Stimulated activated CD4-positive, alpha-beta T cell treated with anti-CD3 and anti-CD28 coated beads, Interleukin-4, amount 100 ng/mL, for 24 hours (primary cell): ENCODE measurements around the gene EFCAB11.

ENCODE experiments used
- DNase-seq: peaks from one replicate; pipeline ENCODE4 v3.0.0-alpha.2; 2020

The EFCAB11 gene

DNA sequence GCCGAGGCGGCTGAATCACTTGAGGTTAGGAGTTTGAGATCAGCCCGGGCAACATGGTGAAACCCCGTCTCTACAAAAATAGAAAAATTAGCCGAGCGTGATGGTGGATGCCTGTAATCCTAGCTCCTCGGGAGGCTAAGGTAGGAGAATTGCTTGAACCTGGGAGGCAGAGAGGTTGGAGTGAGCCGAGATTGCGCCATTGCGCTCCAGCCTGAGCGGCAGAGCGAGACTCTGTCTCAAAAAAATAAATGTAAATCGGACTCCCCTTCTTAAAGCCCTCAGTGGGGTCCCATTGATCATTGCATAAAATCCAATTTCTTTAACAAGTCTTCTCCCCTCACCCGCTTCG lies 2.1 kb upstream of the EFCAB11 start:
- DNase-seq, result no peak

DNA sequence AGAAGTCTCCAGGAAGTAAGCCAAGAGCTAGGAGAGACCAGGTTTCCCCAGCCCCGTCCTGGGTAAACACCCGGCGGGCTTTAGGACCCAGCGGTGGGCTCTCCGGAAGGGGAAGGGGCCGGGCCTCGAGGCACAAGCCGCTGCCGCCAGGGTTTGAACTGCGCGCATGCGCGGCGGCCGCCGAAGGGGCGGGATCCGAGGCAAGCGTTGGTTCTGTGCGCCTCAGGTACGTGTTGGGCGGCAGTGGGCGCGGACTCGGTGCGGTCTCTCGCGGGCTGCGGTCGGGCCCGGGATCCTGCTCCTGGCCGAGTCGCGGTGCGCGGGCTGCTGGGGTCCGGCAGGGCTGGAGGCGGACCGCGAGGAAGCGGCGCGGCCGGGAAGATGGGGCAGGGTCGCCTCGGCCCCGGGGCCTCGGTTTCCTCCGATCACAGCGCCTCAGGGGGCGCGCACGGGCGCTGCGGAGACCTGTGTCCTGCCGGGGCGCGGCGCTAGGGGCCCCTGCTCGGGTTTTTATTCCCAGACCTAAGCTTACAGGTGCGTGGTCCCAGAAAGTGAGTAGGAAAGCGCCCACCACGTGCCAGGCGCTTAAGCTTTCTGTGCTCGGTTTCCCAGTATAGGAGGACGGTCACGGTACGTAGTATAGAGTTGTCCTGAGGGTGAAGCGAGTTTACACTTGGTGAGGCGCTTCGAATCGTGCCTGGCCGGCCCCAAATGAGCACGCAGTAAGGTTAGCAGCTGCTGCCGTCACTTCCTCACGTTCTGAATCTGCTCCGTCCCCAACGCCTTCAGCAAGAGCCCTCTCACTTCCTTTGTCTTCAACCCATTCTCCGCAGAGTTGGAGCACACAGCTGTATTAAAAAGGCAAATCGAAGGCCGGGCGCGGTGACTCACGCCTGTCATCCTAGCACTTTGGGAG lies 1.5 kb upstream of the EFCAB11 start, which contains the start of gene TDP1:
TDP1 (plus strand) TSS at position 183 of the 916 bp plus-strand sequence. CDS start 7,188 bp downstream, outside the sequence.
- peak; percentile 97 for DNase-seq

DNA sequence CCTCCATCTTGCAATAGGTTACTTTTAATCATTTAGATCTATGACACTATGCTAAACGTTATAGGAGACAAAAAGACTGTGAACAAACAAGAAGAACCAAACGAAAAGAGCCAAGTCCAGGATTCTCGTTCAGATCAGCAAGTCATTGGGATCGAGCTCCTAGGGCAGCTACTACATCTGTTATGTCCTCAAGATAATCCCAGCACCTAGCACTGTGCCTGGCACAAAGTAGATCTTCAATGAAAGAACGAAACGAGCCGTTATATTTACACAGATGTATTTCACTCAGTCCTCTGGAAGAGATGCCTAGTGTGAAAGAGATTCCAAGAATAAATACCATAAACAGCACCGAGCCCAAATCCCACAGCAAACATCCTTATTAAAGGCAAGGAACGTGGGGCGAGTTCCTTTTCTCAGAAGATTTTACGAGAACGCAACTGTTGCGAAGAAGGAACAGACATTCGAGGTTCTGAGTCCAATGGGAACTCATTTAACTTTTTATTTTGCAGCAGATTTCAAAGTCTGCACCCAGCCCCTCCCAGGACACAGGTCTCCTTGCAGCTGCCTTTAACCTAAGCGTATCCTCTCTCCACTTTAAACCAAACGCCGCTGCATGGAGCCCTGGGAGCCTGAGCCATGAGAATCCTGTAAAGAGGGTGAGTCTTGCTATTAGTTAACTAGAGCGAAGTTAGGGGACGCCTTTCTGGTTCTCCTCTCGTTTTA lies 653 bp upstream of the EFCAB11 start:
- peak; percentile 10 for DNase-seq

DNA sequence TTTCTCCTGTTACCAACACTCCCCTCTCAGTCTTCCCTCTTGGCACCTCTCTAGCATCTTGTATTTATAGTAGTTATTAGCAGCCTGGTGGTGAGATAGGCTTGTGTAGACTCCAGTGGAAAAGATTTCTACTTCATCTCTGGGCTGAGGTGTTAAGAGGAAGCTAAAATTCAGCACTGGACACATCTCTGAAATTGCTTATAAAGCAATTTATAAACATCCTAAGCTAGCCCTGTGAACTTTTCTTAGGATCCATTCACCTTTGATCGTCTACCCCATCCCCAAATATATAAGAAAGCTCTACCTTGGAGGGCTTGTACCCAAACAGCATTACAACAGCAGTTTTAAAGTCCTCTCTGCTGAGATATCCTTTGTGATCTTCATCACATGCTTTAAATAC lies 928 bp downstream of the EFCAB11 start:
- no peak for DNase-seq

DNA sequence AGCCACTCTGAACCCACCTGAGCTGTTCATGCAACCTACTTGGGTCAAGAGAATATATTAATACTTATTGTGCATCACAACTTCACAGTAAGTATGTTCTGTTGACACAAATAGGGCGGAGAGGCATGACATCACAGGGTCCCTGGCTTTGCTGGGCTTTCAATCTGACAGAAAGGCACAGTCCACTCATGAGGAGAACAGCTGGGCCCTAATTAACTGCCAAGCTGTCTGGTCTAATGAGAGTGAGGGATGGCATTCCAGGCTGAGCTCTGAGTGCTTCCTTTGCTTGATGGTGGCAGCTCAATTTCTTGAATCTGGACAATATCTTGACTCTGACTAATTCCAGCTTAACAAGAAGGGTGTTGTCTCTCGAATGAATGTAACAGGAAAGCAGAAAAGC lies 2.0 kb downstream of the EFCAB11 start:
- no peak for DNase-seq

DNA sequence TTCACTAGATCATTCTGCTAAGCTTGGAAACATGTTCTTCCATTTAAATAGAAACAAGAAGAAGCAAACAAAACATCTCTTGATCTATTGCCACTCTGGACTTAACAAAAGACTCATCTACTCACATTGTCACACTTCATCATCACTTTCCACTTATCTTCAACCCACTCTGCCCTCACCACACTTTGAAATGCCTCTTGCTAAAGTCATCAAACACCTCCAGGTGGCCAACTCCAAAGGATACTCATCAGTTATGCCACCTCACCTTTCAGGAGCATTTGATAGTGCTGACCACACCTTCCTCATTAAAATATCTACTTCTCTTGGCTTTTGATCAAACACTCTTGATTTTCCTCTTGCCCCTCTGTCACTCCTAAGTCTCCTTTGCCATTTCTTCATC lies 7.2 kb downstream of the EFCAB11 start:
- DNase-seq, result no peak

DNA sequence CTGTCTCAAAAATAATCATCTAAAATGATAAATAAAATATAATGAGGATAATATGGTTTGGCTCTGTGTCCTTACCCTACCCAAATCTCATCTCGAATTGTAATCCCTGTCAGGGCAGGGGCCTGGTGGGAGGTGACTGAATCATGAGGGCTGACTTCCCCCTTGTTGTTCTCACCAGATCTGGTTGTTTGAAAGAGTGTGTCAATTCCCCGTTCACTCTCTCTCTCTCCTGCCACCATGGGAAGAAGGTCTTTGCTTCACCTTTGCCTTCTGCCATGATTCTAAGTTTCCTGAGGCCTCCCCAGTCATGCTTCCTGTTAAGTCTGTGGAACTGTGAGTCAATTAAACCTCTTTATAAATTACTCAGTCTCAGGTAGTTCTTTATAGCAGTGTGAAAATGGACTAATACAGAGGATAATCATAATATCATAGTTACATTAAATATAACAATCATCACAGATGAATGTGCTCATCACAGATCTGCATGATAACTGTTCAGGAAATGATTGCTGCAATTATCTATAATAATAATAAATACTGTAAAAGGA lies 12.6 kb downstream of the EFCAB11 start:
- peak; percentile 9 for DNase-seq

DNA sequence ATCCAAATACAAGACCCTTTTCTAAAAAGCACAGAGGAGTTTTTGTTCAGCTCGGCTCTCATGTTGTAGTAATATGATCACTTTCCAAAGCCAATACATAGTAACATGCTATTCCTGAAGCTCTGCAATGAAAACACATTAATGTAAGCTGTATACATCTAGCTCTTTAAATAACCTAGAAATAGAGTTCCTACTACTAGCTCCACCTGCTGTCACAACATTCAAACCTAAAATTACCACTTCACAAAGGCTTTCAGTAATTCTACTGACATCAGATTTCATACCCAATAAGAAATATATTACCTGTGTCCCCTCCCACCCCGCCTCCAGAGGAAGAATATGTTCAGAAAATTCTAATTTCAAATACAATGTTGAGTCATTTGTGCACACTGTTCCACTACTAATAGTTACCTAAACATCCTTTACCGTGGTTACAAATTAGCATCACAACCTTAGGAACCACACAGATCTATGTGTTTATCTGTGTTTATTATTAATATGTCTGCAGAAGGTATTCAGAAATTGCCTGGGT lies 17.8 kb downstream of the EFCAB11 start:
- DNase-seq, result no peak

DNA sequence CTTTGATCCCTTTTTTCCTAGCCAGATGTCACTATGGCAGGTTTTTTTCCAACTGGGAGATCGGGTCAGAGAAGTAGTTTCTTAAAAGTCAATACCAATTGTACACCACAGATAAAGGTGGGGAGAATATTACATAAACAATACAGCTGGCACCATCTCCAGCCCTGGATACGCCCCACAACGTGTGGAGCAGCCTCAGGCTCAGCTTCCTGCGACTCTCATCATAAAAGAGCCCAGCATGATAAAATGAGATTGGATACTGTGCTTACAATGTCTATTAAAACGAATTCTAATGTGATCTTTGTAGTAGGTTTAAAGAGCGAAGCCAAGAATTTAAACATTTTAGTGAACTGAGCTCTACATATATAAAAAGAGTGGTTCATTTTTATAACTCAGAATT lies 21.5 kb downstream of the EFCAB11 start:
- no peak for DNase-seq

DNA sequence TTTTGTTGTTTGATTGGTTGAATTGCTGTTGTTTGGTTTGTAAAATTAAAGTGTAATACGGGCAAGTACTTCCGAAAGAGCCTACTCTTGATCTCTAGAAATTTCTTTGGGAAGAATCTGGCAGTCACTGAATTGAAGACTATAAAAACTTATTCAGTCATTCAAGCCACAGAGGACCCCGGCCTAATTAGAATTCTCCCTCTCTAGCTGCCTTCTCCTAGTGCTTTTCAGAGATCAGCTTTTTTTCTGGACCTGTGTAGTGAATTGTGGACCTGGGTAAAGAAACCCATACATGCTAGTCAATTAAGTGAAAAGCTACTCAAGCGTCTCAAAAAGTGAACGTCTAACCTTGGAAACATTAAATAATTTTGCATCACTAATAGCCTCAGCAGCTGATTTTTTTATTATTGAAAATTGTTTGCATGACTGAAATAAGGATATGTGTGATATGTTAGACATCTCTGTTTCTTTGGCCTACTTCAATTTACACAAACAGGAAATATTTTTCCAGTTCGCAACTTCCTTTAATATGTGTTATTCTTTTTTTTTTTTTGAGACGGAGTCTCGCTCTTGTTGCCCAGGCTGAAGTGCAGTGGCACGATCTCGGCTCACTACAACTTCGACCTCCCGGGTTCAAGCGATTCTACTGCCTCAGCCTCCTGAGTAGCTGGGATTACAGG lies 27.2 kb downstream of the EFCAB11 start:
- no peak for DNase-seq

DNA sequence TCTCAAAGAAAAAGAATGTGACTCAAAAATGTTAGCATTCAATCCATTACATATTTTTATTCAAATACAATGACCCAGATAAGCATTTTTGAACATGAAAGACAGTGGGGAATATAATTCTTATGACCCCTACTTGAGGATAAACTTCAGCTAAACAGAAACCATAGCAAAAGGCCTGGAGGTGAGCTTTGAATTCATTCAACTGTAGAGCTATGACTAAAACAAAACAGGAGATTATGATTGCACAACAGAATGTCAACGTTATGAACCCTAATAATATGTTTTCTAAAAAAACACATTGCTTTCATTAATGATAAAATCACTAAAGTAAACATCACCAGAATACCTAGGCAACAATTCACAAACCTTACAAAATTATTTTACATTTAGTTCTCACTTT lies 27.8 kb downstream of the EFCAB11 start:
- DNase-seq, result no peak

DNA sequence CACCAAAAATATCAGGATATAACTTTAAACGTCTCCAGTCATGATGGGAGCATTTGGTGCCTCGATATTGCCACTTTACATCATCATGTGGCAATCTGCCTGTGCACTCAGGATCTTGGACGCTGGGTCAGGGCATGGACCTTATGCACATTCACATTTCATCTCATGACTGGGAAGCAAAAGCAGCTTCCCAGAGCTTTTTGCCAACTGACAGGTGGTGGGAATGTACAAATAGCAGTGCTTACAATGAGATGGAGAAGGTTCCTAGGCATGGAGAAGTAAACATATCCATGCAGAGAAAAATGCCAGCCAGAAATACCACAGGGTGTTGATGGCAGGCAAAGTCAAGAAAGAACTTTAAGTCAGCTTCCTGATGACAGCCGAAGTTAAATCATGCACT lies 30.3 kb downstream of the EFCAB11 start:
- DNase-seq, result no peak

DNA sequence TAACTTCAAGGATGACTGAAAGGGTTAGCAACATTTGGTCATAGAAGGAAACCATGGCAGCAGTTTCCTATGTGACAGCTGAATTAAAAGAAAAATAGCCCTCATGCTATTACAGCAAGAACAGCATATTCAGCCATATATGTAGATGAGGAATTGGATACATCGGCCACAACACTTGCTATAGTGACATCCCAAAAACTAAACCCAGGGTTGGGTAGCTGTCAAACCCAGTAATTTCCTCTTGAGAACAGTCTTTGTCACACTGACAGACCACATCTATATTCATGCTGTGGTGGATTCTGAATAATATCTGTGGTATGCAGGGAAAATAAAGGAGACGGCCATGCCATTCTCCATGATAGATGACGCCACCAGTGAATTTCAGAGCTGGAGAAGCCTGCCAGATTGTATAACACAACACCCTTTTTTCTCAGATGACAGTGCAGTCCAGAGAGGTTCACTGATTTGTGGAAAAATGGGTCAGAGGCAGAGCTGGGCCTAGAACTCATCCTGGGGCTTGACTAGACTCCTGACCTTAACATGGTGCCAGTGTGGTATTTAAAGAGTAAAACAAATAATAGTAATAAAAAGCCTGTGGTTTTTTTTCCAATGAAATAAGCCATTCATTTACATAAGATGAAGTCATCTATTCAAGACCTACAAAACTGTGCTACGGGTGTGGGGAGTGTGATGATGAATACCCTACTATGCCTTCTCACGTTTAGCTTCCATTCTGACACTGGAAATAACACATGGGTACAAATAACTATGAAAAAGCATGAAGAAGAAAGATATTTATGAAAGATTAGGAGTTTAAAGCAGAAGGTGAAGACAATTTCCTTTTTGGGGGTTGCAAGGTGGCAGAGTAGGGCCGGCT lies 32.3 kb downstream of the EFCAB11 start:
- DNase-seq, result no peak

DNA sequence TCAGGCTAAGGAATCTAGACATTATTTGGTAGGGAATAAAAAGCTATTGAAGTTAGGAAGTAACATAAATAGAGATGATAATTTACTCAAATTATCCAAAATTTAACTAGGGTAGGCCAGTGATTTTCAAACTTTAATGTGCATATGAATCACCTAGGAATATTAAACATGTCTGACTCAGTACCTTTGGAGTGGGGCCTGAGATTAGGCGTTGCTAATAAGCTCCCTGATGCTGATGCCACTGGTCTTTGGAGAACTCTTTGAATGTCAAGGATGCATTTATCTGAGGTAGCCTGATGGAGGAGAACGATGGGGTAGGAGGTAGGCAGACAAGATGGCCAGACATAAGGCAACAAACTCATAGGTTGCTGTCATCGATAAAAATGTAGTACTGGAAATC lies 33.2 kb downstream of the EFCAB11 start:
- no peak for DNase-seq

DNA sequence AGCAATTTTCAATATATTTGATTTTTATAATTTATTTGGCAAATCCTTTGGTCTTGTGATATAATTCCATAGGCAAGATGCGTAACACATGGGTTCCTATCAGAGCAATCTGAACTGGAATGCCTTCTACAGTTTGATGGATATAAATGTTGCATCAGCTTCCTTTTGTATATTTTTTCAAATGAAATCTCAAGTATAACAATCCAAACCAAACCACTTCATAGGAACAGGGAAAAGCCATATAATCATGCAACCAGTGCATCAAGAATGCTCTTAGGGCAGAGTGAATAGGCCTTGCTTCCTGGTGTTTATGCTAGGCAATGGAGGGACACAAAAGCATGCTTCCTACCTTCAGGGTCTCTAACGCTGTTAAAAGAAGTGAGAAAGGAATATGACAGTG lies 34.5 kb downstream of the EFCAB11 start:
- DNase-seq, result no peak

DNA sequence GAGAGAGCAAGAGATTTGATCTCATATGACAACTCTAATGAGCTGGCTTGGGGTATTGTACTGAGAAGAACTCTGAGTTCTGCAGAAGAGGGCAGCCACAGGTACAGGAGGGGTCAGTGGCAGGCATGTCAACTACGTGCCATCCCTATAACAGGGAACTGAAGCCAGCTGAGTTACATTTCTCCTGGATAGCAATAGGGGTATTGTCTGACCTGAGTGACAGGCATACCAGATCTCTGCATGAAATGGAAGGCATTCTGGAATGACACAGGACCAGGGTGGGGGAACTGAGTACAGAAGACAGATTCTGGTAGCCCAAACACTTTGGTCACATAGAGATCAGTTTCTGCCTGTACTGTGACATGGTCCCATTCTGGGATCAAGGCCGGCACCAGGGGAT lies 35.8 kb downstream of the EFCAB11 start:
- DNase-seq, result no peak

DNA sequence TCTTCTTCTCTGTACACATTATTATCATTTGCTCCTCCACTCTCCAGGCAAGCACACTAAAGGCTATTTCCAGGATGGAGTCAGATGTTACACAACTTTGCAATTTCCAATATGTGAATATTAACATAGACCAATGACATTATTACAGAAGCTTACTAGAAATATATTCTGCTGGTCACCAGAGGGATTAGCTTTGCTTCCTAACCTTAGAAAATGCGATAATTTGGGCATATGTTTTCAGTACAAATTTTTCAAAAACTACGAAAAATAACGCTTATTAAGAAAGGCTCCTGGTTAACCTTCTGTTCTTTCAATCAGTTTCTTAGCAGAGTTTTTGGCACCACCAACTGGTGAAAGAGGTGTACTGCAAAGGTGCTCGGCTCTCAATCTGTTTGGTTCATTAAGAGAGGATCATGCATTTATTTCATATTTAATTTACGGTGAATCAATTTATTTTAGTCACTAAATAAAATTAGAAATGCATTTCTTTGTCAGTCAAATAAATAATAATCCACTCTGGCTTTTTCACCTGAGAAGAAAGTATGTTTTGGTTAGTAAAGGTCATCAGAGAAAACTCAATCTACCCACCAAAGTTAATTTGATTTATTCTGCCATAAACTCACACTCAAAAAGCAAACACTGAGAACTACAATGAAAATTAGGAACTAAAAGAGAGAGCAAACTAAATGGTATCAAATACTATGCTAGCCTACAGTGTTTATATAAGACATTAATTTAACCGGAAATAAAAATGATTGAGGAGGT lies 39.2 kb downstream of the EFCAB11 start:
- peak; percentile 68 for DNase-seq

DNA sequence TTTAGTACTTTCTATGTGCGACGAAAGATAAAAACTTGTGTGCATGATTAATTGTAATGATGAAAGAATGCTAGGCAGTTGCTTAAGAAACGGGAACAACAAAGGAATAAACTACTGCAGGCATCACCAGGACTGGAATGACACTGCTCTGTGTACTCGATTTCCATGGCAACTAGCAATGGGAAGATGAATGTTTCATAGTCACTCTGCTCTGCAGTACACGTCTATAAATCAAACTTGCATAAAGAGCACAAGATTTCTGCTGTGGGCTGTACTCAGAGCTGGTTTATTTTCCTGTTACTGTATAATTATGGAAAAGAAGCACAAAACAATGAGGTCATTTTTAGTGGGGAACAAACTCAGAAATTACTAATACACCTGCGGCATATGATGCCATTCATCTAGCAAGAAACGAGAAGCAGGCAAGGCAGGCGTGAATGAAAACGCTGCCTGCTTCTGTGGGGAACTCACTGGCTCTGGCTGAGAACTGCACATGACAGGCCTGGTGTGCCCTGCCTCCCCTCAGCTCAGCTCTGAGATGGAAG lies 41.8 kb downstream of the EFCAB11 start:
- no peak for DNase-seq

DNA sequence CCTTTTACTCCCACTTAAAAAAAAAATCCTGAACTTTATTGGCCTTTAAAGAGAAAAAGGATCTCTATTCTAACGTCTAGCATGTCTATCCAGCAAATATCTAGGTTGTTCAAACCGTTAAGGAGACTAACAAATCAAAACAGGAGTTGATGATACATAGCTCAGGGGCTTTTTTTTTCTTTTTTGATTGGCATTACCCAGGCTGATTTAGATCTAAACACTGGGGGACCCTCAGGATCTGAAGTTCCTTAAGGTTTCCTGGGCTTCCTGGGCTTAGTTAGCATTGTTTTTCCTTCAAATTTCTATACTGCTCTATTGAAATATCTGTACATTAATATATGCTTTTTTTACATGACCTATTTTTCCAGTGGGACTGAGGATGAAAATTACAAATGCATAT lies 42.3 kb downstream of the EFCAB11 start:
- DNase-seq, result no peak

DNA sequence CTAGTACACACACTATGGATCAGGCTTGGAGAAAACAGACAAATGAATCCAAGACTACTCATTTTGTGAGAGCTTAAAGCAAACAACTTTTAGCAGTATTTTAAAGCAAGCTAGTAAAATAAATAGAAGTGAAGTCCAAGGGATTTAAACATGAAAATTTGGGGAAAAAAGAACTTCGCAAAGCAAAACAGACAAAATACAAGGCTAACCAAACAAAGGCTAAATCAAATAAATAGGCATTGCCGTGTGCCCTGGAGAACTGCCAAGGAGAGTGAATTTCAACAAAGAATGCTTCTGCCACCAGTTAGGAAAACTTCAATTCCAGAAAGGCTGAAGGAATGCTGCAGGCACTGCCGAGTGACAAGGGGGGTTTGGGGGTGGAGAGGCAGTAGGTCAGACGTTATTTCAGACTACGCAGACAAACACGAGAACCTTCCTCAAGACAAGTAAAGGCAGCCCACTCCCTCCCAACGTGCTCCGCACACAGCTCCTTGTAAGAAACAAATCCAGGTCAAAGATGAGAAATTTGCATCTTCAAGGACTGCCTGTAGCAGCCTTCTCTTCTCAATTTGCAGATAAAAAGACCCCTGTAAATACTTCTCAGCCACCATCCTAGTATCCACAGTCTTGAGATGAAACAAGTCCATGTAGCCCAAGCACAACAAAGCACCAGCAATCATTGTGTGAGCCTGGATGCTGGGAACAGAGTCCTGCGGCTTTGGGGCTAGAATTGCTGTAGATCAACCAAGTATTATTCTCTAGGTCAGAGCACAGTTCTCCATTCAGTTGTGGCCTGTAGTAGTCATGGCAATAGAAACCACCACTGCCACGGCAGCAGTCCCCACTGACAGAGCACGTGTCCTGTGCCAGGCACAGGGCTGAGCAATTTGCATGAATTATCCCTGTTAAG lies 43.3 kb downstream of the EFCAB11 start:
- no peak for DNase-seq
